HepG2 (cell line): ENCODE measurements around the gene BBLN. TPM values are rescaled to one million over a fixed set of nuclear protein-coding genes. Genes with fewer than 3 reads are reported as not detected.

Experiments used
- CC2D1A ChIP-seq: sonication (generic); formaldehyde crosslinking; IDR thresholded peaks from 2 replicates; pipeline ENCODE4 v1.8.1; 2023; ENCODE audit warnings: mild to moderate bottlenecking, missing genetic modification reagents
- HMG20A ChIP-seq: IDR thresholded peaks from 2 replicates; pipeline ENCODE4 v1.6.1; 2016; ENCODE audit warnings: borderline replicate concordance
- HNRNPL ChIP-seq: fragments of 200-400 bp; formaldehyde crosslinking; IDR thresholded peaks from 2 replicates; pipeline ENCODE4 v1.6.1; 2017; ENCODE audit warnings: mild to moderate bottlenecking, low read depth, low read length
- KDM2A ChIP-seq: sonication (generic); formaldehyde crosslinking; IDR thresholded peaks from 2 replicates; pipeline ENCODE4 v1.4.0; 2020; ENCODE audit warnings: low read depth, missing genetic modification reagents, borderline replicate concordance
- MIER2 ChIP-seq: IDR thresholded peaks from 2 replicates; pipeline ENCODE4 v1.6.1; 2016; ENCODE audit warnings: missing biosample characterization, missing genetic modification reagents
- NCOA2 ChIP-seq: sonication (generic); formaldehyde crosslinking; IDR thresholded peaks from 2 replicates; pipeline ENCODE4 v1.8.0; 2022; ENCODE audit warnings: inconsistent platforms
- SPEN ChIP-seq: sonication (generic); formaldehyde crosslinking; IDR thresholded peaks from 2 replicates; pipeline ENCODE4 v1.5.1; 2020; ENCODE audit warnings: low read depth, mild to moderate bottlenecking, missing genetic modification reagents
- XRCC5 ChIP-seq: fragments of 200-400 bp; formaldehyde crosslinking; optimal IDR thresholded peaks from 2 replicates; pipeline ENCODE3; 2017; ENCODE audit warnings: mild to moderate bottlenecking, low read length
- ZNF205 ChIP-seq: IDR thresholded peaks from 2 replicates; pipeline ENCODE4 v1.6.1; 2018; ENCODE audit warnings: missing biosample characterization, missing genetic modification reagents
- polyA plus RNA-seq, 8 experiments: library from polyadenylated mRNA; depleted of rRNA in 3 of 8; stranded (reverse) in 7 of 8; unstranded in 1 of 8; fragments of >200 nt; fragmentation: Illumina TruSeq in 4 of 8; extraction: Trizol in 4 of 8; gene quantifications; 2 replicates each; pipeline versions ENCODE4 v1.2.1 to v1.2.3, GENCODE V29; 2011 to 2016; ENCODE audit warnings: low read depth in 4 of 8, missing spikeins in 1 of 8, mixed read lengths in 1 of 8; ENCODE audit not compliant: insufficient read depth in 1 of 8
- total RNA-seq, 5 experiments: library from RNA; depleted of rRNA; stranded (reverse); fragments of >200 nt; fragmentation: Illumina TruSeq; extraction: Trizol; gene quantifications; 2 replicates each; pipeline ENCODE4 v1.2.3, GENCODE V29; 2016; ENCODE audit warnings: low read depth in 1 of 5
- TF ChIP-seq, protein P1 (sequence below): IDR thresholded peaks from 2 replicates; pipeline ENCODE4 v1.6.1; 2016
- TF ChIP-seq, protein P2 (sequence below): IDR thresholded peaks from 2 replicates; pipeline ENCODE4 v1.6.1; 2016; ENCODE audit warnings: low read depth
- TF ChIP-seq, protein P3 (sequence below): sonication (generic); formaldehyde crosslinking; IDR thresholded peaks from 2 replicates; pipeline ENCODE4 v1.5.0; 2020; ENCODE audit warnings: mild to moderate bottlenecking, missing genetic modification reagents, borderline replicate concordance
- TF ChIP-seq, protein P4 (sequence below): sonication (generic); formaldehyde crosslinking; IDR thresholded peaks from 2 replicates; pipeline ENCODE4; 2020; ENCODE audit warnings: missing genetic modification reagents, mild to moderate bottlenecking, borderline replicate concordance
- TF ChIP-seq, protein P5 (sequence below): sonication (generic); formaldehyde crosslinking; IDR thresholded peaks from 2 replicates; pipeline ENCODE4 v1.4.0; 2020; ENCODE audit warnings: mild to moderate bottlenecking, missing genetic modification reagents
- TF ChIP-seq, protein P6 (sequence below): sonication (generic); formaldehyde crosslinking; IDR thresholded peaks from 2 replicates; pipeline ENCODE4 v1.8.0; 2022; ENCODE audit warnings: low read depth, missing genetic modification reagents

Gene BBLN
- total and polyA plus RNA-seq, 2 of the 13 experiments (the other 11 are each of a cell fraction or from before 2014, with no cell fraction given) = 27.6 to 33.1 TPM

DNA sequence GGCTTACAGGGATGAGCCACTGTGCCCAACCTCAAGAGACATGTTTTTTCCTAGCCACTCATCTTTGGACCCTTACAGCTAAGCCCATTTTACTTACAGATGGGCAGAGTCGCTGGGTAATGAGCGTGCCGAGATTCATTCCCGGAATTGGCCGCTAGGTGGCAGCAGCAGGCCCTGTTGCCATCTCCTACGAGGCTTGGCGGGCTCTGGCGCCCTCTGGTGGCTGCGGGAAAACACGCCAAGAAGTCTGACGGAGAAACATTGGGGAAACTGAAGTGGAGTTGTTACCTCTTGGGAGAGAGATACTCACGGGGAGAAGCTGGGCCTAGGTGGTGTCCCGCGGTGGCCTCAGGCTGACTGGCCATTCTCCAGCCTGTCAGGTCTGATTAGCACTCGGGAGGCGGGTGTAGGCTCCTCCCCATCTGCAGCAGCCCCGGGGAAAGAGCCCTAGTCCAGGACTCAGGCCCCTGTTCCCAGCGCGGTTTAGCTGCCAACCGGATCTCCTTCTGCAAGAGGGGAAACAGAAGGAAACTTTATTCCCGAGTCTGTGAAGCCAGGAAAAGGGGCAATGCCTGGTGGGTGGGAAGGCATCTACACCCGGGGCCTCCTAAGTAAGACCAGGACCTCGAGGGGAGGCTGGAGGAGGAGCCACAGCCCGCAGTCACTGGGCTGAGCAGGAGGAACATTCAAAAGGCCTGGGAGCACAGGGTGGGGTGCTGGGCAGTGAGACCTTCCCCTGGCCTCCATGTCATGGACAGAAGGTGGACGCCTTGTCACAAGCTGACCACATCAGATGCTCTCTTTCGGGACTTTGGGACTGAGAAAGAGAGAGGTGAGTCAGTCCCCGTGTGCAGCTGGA is 42.2 kb upstream of the BBLN start (continued):
- TF ChIP-seq, protein P1, sequence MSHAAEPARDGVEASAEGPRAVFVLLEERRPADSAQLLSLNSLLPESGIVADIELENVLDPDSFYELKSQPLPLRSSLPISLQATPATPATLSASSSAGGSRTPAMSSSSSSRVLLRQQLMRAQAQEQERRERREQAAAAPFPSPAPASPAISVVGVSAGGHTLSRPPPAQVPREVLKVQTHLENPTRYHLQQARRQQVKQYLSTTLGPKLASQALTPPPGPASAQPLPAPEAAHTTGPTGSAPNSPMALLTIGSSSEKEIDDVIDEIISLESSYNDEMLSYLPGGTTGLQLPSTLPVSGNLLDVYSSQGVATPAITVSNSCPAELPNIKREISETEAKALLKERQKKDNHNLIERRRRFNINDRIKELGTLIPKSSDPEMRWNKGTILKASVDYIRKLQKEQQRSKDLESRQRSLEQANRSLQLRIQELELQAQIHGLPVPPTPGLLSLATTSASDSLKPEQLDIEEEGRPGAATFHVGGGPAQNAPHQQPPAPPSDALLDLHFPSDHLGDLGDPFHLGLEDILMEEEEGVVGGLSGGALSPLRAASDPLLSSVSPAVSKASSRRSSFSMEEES (CRISPR knock-in tag) = no peak
- TF ChIP-seq, protein P2, sequence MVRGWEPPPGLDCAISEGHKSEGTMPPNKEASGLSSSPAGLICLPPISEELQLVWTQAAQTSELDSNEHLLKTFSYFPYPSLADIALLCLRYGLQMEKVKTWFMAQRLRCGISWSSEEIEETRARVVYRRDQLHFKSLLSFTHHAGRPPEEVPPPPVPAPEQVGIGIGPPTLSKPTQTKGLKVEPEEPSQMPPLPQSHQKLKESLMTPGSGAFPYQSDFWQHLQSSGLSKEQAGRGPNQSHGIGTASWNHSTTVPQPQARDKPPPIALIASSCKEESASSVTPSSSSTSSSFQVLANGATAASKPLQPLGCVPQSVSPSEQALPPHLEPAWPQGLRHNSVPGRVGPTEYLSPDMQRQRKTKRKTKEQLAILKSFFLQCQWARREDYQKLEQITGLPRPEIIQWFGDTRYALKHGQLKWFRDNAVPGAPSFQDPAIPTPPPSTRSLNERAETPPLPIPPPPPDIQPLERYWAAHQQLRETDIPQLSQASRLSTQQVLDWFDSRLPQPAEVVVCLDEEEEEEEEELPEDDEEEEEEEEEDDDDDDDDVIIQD (CRISPR knock-in tag) = peak; percentile 44; the same call in 1 of the 2 replicates
- TF ChIP-seq ZNF205 (CRISPR knock-in tag) (peak; percentile 61; the same call in 1 of the 2 replicates), XRCC5 (peak; percentile 98), SPEN (CRISPR knock-in tag) (no peak), NCOA2 (CRISPR knock-in tag) (peak; percentile 40; the same call in 1 of the 2 replicates), CC2D1A (CRISPR knock-in tag) (no peak), MIER2 (CRISPR knock-in tag) (peak; percentile 60; the same call in 1 of the 2 replicates), KDM2A (CRISPR knock-in tag) (peak; percentile 89; the same call in 1 of the 2 replicates), HMG20A (CRISPR knock-in tag) (no peak), HNRNPL (0 out of 2 replicates have a peak, but pooled peaks have one; percentile 47)
- TF ChIP-seq, protein P3, sequence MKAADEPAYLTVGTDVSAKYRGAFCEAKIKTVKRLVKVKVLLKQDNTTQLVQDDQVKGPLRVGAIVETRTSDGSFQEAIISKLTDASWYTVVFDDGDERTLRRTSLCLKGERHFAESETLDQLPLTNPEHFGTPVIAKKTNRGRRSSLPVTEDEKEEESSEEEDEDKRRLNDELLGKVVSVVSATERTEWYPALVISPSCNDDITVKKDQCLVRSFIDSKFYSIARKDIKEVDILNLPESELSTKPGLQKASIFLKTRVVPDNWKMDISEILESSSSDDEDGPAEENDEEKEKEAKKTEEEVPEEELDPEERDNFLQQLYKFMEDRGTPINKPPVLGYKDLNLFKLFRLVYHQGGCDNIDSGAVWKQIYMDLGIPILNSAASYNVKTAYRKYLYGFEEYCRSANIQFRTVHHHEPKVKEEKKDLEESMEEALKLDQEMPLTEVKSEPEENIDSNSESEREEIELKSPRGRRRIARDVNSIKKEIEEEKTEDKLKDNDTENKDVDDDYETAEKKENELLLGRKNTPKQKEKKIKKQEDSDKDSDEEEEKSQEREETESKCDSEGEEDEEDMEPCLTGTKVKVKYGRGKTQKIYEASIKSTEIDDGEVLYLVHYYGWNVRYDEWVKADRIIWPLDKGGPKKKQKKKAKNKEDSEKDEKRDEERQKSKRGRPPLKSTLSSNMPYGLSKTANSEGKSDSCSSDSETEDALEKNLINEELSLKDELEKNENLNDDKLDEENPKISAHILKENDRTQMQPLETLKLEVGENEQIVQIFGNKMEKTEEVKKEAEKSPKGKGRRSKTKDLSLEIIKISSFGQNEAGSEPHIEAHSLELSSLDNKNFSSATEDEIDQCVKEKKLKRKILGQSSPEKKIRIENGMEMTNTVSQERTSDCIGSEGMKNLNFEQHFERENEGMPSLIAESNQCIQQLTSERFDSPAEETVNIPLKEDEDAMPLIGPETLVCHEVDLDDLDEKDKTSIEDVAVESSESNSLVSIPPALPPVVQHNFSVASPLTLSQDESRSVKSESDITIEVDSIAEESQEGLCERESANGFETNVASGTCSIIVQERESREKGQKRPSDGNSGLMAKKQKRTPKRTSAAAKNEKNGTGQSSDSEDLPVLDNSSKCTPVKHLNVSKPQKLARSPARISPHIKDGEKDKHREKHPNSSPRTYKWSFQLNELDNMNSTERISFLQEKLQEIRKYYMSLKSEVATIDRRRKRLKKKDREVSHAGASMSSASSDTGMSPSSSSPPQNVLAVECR (CRISPR knock-in tag) = peak; percentile 66; the same call in 1 of the 2 replicates
- TF ChIP-seq, protein P4, sequence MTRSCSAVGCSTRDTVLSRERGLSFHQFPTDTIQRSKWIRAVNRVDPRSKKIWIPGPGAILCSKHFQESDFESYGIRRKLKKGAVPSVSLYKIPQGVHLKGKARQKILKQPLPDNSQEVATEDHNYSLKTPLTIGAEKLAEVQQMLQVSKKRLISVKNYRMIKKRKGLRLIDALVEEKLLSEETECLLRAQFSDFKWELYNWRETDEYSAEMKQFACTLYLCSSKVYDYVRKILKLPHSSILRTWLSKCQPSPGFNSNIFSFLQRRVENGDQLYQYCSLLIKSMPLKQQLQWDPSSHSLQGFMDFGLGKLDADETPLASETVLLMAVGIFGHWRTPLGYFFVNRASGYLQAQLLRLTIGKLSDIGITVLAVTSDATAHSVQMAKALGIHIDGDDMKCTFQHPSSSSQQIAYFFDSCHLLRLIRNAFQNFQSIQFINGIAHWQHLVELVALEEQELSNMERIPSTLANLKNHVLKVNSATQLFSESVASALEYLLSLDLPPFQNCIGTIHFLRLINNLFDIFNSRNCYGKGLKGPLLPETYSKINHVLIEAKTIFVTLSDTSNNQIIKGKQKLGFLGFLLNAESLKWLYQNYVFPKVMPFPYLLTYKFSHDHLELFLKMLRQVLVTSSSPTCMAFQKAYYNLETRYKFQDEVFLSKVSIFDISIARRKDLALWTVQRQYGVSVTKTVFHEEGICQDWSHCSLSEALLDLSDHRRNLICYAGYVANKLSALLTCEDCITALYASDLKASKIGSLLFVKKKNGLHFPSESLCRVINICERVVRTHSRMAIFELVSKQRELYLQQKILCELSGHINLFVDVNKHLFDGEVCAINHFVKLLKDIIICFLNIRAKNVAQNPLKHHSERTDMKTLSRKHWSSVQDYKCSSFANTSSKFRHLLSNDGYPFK (CRISPR knock-in tag) = peak; percentile 60; the same call in 1 of the 2 replicates
- TF ChIP-seq, protein P5, sequence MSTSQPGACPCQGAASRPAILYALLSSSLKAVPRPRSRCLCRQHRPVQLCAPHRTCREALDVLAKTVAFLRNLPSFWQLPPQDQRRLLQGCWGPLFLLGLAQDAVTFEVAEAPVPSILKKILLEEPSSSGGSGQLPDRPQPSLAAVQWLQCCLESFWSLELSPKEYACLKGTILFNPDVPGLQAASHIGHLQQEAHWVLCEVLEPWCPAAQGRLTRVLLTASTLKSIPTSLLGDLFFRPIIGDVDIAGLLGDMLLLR (CRISPR knock-in tag) = 0 out of 2 replicates have a peak, but pooled peaks have one; percentile 26
- TF ChIP-seq, protein P6, sequence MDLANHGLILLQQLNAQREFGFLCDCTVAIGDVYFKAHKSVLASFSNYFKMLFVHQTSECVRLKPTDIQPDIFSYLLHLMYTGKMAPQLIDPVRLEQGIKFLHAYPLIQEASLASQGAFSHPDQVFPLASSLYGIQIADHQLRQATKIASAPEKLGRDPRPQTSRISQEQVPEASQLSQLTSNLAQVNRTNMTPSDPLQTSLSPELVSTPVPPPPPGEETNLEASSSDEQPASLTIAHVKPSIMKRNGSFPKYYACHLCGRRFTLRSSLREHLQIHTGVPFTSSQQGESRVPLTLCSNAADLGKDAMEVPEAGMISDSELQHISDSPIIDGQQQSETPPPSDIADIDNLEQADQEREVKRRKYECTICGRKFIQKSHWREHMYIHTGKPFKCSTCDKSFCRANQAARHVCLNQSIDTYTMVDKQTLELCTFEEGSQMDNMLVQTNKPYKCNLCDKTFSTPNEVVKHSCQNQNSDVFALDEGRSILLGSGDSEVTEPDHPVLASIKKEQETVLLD (CRISPR knock-in tag) = no peak
